Activated CD8-positive, alpha-beta memory T cell treated with anti-CD3 and anti-CD28 coated beads, Interleukin-2, amount 50 U/mL, for 24 hours (primary cell): ENCODE results near the gene SBF2.
"Not testable (repeated sequence)": the region's sequence is repeated elsewhere in the genome, so short reads cannot be mapped to it uniquely, and the experiment has no call there.

Experiments used
- DNase-seq: peaks from one replicate; pipeline ENCODE4 v3.0.0-alpha.2; 2020; ENCODE audit errors: extremely low read depth

The SBF2 gene

DNA sequence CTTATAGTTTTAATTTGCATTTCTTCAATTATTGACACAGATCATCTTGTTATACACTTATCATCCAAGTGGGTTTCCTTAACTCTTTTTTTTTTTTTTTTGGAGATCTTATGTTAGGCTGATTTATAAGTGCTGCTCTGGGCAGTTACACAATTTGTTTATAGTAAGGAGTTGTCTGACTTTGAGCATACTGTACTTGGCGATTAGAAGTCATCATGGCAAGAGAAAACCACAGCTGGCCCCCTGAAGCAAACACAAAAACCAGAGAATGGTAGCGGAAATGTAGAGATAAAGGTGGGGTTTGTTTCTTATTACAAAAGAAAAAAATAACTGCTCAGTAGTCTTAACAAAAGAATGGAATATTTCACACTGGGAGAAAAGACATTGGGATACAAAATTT is 337.5 kb downstream of the SBF2 start:
- DNase-seq = no peak

DNA sequence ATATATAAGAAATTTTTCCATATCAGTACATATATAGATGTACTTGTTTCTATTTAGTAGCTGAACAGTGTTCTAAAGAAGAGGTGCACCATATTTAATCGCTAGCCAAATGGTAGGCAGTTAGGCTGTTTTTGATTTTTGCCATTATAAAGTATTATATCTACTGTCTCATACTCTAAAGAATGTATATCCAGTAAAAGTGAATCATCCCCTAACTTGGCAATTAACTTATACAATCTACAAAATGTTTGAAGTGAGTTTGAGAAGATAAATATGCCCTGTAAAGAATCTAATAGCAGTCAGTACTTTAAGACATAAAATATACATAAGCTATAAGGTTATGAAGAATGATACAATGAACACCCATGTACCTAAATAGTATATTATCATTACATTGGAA is 338.6 kb downstream of the SBF2 start:
- no peak for DNase-seq

DNA sequence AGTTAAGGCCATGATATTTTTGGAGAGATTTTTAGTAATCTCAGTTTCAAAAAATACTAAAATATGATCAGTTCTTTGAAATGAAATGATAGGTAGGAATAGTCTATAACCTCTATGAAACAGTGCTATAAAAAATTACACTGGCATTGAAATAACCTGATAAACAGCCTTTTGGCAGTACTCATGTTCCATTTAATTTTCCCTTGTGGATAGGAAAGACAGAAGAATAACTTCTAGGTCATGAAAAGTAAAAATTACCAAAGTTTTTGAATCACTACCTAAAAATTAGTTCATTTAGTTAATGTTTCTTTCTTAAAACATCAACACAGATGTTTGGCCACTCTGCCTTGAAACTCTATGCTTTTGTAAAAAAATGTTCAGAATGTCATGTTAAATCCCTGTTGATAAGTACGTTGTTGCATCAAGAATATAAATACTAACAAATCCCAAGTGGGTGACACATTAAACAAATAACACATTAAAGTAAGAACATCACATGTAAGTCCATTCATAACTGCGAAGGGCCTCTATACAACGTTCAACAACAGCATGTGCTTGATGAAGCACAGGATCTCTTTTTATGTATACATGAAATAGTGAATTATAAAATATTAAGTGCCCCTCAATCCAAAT is 339.9 kb downstream of the SBF2 start:
- no peak for DNase-seq

DNA sequence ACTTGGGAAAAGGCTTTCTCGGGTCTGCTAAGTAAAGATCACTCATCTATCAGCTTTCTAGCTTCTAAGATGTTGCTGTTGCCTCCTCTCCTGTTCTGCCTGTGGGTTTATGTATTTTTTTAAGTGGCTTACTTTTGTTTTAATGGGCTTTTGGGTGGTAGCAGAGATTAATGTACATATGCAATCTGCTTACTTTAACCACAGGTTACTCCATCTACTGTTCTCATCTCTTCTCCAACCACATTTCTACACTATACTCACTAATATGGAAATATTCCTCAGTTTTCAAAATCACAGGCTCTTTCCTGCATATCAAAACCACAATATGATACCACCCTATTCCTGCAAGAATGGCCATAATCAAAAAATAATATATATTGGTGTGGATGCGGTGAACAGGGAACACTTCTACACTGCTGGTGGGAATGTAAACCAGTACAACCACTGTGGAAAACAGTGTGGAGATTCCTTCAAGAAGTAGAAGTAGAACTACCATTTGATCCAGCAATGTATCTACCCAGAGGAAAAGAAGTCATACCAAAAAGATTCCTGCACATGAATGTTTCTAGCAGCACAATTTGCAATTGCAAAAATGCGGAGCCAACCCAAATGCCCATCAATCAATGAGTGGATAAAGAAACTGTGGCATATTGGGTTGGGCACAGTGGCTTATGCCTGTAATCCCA is 341.4 kb downstream of the SBF2 start:
- no peak for DNase-seq

DNA sequence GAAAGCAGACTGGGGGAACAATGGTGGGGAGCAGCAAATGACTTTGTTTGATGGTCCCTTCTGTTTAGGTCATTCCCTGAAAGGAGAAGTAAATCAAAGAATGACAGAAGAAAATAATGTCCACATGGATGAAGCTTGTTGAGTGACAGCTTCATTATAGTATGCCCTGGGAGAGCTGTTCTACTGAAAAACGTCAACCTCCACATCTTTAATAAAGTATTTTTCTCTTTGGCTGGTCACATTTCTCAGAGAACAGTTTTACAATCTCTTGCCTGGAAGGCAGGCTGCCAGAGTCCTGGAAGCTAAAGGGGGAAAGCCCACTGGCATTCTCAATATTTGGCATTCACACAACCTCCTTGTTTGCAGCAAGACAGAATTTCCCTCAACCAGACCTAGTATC is 342.2 kb downstream of the SBF2 start:
- DNase-seq = no peak

DNA sequence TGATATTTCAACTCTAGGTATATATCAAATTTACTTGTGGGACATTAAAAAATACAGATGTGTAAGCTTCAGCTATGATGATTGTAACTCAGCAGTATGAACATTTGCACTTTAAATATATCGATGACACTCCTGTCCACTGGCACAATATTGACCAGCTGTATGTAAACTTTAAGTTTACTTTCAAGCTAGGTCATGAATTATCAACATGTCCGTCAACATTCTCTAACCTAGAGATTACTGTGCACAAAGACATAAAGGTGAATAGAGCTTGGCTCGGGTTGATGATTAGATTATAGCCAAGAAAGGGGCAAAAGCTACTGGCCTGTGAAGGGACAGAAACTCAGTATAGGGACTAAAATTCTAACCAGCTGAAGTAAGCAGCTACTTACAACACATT is 343.6 kb downstream of the SBF2 start:
- no peak for DNase-seq

DNA sequence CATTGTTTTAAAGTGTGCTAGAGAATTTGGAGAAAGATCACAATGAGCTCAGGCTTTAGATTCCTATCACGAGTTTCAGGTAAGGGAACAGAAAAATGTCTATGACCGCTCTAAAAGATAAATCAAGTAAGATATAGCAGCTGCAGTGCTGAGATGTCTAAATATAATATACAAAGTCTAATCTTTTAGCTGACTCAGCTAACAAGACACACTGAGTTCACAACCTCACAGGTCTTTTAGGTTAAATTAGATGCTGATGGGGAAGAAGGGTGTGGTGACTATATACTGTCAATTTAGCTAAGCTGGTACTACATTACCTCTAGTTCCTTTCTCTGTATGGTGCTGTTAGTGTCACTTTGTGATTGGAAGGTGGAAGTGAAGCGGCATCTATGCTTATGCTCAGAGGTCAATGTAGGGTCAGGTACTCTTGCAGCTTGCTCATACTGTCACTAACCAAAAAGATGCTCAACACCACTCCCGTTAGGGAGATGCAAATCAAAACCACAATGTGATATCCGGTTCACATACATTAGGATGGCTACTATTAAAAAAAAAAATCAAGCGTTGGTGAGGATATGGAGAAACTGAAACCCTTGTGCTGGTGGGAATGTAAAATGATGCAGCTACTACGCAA is 346.7 kb downstream of the SBF2 start:
- DNase-seq = no peak

DNA sequence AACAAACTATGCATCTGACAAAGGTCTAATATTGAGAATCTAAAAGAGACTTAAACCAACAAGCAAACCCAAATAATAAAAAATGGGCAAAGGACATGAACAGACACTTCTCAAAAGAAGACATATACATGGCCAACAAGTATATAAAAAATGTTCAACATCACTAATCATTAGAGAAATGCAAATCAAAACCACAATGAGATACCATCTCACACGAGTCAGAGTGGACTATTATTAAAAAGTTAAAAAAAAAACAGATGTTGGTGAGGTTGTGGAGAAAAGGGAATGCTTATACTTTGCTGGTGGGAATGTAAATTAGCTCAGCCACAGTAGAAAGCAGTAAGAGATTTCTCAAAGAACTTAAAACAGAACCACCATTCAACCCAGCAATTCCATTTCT is 348.3 kb downstream of the SBF2 start:
- DNase-seq = not testable (repeated sequence)

DNA sequence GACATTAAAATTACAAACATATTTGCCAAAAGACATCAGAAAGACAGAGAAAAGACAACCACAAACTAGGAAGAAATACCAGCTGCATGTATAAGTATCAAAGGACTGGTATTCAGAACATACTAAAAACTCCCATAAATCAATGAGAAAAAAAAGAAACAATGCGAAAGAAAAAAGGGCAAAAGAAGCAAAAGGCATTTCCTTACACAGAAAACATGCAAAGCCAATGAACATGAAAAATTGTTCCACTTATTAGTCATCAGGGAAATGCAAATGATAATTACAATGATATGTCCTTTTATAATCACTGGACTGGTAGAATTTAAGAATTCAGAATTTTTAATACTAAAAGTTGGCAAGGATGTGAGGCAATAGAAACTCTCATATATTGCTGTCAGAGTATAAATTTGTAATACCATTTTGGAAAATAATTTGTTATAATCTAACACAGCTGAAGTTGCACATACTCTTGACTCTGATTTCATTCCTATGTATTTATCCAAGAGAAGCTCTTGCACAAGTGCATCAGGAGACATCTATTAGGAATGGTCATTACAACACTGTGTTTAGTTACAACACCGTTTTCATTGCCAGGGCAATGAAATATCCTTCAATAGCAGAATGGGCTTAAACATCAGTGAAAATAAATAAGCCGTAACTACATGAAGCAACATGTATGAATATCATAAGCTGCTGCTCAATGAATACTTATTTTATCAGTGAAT is 350.5 kb downstream of the SBF2 start:
- DNase-seq = no peak

DNA sequence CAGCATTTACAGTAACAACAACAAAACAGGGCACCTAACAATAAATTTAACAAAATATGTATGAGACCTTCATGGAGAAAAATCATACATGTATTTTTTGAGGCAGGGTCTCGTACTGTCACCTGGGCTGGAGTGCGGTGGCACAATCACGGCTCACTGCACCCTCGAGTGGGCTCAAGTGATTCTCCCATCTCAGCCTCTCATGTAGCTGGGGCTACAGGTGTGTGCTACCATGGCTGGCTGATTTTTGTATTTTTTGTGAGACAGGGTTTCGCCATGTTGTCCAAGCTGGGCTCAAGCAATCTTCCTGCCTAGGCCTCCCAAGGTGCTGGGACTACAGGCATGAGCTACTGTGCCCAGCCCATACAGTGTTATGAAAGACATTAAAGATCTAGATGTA is 352.0 kb downstream of the SBF2 start:
- DNase-seq = no peak

DNA sequence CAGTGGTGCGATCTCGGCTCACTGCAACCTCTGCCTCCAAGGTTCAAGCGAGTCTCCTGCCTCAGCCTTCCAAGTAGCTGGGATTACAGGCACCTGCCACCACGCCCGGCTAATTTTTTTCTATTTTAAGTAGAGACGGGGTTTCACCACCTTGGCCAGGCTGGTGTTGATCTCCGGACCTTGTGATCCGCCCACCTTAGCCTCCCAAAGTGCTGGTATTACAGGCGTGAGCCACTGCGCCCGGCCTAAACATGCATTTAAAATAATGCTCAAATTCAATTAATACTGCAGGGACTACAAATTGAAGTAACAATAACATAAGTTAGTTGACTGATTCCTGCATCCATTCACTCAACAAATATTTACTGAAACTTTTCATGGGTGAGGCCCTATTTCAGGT is 354.9 kb downstream of the SBF2 start:
- DNase-seq = not testable (repeated sequence)

DNA sequence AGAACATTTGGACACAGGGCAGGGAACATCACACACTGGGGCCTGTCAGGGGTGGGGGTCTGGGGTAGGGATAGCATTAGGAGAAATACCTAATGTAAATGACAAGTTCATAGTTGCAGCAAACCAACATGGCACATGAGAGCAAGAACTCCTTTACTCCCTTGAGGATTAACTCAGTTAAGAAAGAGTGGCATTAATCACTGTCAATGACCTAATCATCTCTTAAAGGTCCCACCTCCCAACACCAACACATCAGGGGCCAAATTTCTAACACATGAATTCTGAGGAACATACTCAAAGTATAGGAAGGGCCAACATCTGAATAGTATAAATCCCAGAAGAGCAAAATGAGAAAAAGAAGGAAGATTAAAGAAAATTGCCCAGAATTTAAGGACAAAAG is 357.3 kb downstream of the SBF2 start:
- DNase-seq = no peak

DNA sequence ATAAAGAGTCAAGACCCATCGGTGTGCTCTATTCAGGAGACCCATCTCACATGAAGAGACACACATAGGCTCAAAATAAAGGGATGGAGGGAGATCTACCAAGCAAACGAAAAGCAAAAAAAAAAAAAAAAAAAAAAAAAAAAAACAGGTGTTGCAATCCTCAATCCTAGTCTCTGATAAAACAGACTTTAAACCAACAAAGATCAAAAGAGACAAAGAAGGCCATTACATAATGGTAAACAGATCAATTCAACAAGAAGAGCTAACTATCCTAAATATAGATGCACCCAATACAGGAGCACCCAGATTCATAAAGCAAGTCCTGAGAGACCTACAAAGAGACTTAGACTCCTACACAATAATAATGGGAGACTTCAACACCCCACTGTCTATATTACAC is 361.2 kb downstream of the SBF2 start:
- not testable (repeated sequence) for DNase-seq

DNA sequence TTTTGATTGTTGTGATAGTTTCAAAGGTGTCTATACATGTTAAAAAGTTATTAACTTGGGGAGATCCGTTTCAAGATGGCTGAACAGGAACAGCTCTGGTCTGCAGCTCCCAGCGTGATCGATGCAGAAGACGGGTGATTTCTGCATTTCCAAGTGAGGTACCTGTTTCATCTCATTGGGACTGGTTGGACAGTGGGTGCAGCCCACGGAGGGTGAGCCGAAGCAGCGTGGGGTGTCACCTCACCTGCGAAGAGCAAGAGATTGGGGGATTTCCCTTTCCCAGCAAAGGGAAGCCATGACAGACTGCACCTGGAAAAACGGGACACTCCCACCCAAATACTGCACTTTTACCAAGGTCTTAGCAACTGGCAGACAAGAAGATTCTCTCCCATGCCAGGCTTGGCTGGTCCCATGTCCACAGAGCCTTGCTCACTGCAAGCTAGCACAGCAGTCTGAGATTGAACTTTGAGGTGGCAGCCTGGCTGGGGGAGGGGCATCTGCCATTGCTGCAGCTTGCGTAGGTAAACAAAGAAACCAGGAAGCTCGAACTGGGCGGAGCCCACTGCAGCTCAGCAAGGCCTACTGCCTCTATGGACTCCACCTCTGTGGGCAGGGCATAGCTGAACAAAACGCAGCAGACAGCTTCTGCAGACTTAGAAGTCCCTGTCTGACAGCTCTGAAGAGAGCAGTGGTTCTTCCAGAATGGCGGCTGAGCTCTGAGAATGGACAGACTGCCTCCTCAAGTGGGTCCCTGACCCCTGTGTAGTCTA is 363.3 kb downstream of the SBF2 start:
- DNase-seq = not testable (repeated sequence)

DNA sequence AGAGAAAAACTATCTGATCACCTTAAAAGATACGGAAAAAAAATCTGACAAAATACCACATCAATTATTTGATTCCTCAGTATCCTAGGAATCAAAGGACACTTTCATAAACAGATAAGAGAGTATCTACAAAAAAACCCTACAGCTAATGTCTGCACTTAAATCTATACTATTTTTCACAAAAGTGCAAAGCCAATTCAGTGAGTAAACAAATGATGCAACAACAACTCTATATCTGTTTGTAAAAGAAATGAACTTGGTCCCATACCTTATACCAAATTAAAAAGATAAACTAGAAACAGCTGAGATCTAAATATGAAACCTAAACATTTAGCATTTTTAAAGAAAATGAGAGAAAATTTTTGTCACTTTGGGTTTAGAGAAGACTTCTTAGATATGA is 366.3 kb downstream of the SBF2 start:
- no peak for DNase-seq

DNA sequence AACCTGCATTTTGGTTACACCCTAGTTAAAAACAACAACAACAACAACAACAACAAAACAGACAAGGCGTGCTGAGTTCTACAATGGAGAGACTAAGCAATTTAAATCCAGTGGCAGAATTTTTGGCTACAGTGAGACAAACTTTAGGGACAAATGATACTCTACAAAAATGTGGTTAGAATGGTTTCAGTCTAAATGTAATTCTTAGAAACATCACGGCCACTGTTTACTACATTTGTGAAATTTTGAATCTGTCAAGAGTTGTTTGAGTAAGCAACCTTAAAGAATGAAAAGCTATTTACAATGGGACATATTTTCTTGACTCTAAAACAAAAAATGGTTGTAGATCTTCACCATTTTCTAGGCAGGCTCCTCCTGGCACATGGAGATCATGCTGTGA is 370.7 kb downstream of the SBF2 start:
- DNase-seq = no peak

DNA sequence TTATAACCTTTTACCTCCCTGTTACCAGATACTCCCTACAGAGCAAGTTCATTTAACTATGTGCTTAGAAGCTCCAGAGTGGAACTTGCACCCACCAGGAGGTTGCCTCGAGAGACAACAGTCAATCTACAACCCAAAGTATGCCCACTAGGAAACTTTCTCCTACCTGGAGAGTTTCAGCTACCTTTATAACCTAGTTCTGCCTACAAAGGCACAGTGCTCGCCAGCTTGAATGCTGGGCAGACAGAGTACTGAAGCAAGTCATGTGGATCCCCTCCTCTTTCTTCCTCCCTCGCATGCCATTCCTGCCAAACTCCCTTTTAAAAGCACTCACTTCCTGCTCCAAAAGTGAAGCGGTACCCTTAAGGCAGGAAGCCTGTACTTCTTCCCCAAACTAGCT is 371.2 kb downstream of the SBF2 start:
- DNase-seq = no peak

DNA sequence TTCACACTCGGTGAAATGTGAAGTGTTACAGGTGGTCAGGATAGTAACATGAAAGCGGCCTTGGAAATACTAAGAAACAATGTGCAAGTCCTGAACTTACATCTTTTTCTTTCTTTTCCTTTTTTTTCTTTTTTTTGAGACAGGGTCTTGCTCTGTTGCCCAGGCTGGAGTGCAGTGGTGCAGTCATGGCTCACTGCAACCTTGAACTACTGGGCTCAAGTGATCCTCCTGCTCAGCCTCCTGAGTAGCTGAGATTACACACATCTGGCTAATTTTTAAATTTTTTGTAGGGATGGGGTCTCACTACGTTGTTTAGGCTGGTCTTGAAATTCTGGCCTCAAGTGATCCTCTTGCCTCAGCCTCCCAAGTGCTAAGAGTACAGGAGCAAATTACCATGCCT is 377.5 kb downstream of the SBF2 start:
- no peak for DNase-seq

DNA sequence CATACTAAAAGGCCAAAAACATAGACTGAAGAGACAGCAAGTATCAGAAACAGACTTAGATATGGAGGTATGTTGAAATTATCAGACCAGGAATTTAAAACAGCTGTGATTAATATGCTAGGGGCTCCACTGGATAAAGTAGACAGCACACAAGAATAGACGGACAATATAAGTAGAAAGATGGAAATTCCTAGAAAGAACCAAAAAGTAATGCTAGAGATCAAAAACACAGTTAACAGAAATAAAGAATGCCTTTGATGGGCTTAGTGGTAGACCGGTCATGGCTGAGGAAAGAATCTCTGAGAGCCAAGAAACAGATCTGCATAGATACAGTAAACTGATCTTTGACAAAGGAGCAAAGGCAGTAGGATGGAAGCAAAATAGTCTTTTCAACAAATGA is 380.0 kb downstream of the SBF2 start:
- no peak for DNase-seq

DNA sequence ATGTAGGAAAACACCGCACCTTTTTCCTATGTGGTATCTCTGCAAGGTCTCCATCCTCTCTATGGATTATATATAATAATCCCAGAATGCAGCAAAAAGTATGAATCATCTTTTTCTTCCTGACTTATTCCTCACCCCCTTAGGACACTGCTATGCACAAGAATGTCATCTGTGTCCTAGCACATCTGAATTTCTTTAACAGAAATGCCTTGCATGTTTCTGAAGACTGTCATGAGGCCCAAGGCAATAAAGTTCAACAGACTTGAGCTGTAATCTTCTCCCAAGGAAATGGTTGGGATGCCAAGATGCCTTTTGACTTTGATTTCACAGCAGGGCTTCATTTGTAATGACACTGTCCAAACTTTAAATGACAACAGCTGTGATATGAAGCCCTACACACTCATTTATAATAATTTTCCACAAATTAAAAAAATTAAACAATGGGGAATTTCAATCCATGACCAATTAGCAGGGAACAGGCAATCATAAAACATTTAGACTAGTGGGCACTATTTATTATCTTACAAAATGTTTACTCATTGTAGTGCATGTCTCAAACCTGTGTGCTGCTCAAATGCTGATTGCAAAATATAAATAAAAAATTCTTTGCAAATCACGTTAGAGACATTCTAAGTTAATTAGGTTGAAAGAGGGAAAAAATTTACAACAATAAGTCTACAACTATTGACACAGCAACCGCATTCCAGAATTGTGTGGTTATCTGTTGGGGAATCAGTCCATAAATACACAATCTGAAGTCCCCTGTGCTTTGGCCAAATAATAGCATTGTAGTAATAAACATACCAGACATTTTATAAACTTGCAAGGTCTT is 387.8 kb downstream of the SBF2 start:
- DNase-seq = no peak

DNA sequence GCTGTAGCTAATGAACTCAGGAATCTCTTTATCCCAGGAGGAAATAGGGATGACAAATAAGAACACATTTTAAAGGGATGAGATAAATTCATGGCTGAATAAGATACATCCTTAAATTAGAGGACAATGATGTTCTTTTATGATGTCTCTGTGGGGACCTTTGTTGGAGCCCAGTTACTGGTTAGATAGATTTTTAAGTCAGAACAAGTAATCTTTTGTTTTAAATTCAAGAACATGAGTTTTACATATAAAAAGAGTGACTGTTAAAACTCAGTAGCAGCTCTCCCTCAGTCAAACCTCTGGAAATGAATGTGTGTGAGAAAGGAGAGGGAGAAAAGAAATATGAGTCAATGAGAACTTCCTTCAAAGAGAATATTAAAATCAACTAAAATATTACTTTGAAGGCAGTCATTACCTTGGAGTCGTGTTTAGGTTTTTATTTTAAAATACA is 388.5 kb downstream of the SBF2 start:
- no peak for DNase-seq
